Upper lobe of left lung (tissue), 4 donors: ENCODE measurements around the gene TP63.

Experiments
- POLR2AphosphoS5 ChIP-seq, 2 donors: sonication (generic); formaldehyde crosslinking; IDR thresholded peaks; one replicate each; pipeline ENCODE4 v1.5.1; 2017; ENCODE audit warnings: antibody characterized with exemption in 2 of 2
- TF ChIP-seq, protein P1 (sequence below), 6 experiments: fragments of 450-650 bp in 4 of 6; fragments of 200-600 bp in 2 of 6; sonication (generic) in 2 of 6; IDR thresholded peaks; one replicate each; pipeline ENCODE4 v1.5.1; 2016 to 2019; ENCODE audit warnings: antibody characterized with exemption in 6 of 6

DNA sequence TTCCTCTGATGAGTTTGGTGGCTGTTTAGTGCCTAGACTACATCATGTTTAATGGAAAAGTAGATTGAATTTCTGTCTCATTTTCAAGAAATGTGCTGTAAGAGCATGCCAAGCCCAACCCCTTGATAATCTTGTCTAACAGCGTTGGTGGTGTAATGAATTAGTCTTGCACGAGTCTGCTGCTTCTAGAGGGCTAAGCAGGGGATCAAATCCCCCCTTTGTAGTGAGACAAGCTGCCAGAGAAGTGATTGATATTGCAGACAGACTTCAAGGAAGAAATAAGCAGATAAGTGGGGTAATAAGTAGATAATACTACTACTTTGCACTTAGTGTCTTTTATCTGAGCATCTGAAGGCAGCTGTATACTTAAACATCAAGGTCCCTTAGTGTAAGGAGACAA is 141.4 kb downstream of the TP63 start:
- TF ChIP-seq, protein P1, sequence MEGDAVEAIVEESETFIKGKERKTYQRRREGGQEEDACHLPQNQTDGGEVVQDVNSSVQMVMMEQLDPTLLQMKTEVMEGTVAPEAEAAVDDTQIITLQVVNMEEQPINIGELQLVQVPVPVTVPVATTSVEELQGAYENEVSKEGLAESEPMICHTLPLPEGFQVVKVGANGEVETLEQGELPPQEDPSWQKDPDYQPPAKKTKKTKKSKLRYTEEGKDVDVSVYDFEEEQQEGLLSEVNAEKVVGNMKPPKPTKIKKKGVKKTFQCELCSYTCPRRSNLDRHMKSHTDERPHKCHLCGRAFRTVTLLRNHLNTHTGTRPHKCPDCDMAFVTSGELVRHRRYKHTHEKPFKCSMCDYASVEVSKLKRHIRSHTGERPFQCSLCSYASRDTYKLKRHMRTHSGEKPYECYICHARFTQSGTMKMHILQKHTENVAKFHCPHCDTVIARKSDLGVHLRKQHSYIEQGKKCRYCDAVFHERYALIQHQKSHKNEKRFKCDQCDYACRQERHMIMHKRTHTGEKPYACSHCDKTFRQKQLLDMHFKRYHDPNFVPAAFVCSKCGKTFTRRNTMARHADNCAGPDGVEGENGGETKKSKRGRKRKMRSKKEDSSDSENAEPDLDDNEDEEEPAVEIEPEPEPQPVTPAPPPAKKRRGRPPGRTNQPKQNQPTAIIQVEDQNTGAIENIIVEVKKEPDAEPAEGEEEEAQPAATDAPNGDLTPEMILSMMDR (IDR thresholded peaks at IDR 0.05), result no peak
- TF ChIP-seq POLR2AphosphoS5 (IDR thresholded peaks at IDR 0.05), result no peak
